Astrocyte (in vitro differentiated cells and primary cell): ENCODE measurements around the gene PUS10. TPM values are rescaled to one million over a fixed set of nuclear protein-coding genes. Genes with fewer than 3 reads are reported as not detected.
"Not testable (repeated sequence)": the region's sequence is repeated elsewhere in the genome, so short reads cannot be mapped to it uniquely, and the experiment has no call there.

ENCODE experiments used
- DNase-seq: peaks from one replicate; pipeline ENCODE4 v3.0.0-alpha.2; 2010; ENCODE audit warnings: low read depth
- FAIRE-seq: peaks from 2 replicates; lab custom pipeline; 2011; peaks lifted over from hg19 to GRCh38; lab: Jason Lieb, UNC
- H2AFZ ChIP-seq: 2 replicates; pipeline ENCODE4 v1.6.0; 2012; ENCODE audit warnings: low read depth, low read length, inconsistent platforms
- H3K27ac ChIP-seq: 2 replicates; pipeline ENCODE4 v1.5.1; 2011; ENCODE audit warnings: low read depth, low read length, inconsistent platforms
- H3K27me3 ChIP-seq: 2 replicates; pipeline ENCODE4 v1.6.0; 2011; ENCODE audit warnings: low read length, inconsistent platforms; ENCODE audit not compliant: insufficient read depth
- H3K36me3 ChIP-seq: 2 replicates; pipeline ENCODE4 v1.5.1; 2011; ENCODE audit warnings: low read length, inconsistent platforms; ENCODE audit not compliant: insufficient read depth
- H3K4me1 ChIP-seq: 2 replicates; pipeline ENCODE4 v1.5.1; 2011; ENCODE audit warnings: low read length, inconsistent platforms; ENCODE audit not compliant: insufficient read depth
- H3K4me2 ChIP-seq: 2 replicates; pipeline ENCODE4 v1.6.0; 2012; ENCODE audit warnings: low read length, inconsistent platforms
- H3K4me3 ChIP-seq: 2 replicates; pipeline ENCODE4 v1.5.1; 2011; ENCODE audit warnings: low read depth, mild to moderate bottlenecking, low read length, inconsistent platforms; ENCODE audit not compliant: insufficient read depth
- H3K79me2 ChIP-seq: 2 replicates; pipeline ENCODE4 v1.6.0; 2012; ENCODE audit warnings: mild to moderate bottlenecking, low read length, inconsistent platforms; ENCODE audit not compliant: insufficient read depth
- H3K9ac ChIP-seq: 2 replicates; pipeline ENCODE4 v1.6.0; 2012; ENCODE audit warnings: mild to moderate bottlenecking, low read length, inconsistent platforms
- H3K9me3 ChIP-seq: 2 replicates; pipeline ENCODE4 v1.5.1; 2012; ENCODE audit warnings: low read depth, mild to moderate bottlenecking, low read length, inconsistent platforms; ENCODE audit not compliant: insufficient read depth
- H4K20me1 ChIP-seq: 2 replicates; pipeline ENCODE4 v1.6.0; 2012; ENCODE audit warnings: low read length, inconsistent platforms; ENCODE audit not compliant: insufficient read depth
- H3K27ac Mint-ChIP-seq: one replicate; pipeline ENCODE4 v1.8.0; 2021; ENCODE audit warnings: mild to moderate bottlenecking, mixed read lengths; ENCODE audit not compliant: unreplicated experiment
- H3K27me3 Mint-ChIP-seq: one replicate; pipeline ENCODE4 v1.8.0; 2021; ENCODE audit warnings: low read depth, mixed read lengths; ENCODE audit not compliant: unreplicated experiment
- H3K36me3 Mint-ChIP-seq: one replicate; pipeline ENCODE4 v1.8.0; 2021; ENCODE audit warnings: low read depth, mixed read lengths; ENCODE audit not compliant: unreplicated experiment
- H3K4me1 Mint-ChIP-seq: one replicate; pipeline ENCODE4 v1.8.0; 2021; ENCODE audit warnings: low read depth, mixed read lengths; ENCODE audit not compliant: unreplicated experiment
- H3K4me3 Mint-ChIP-seq: one replicate; pipeline ENCODE4 v1.8.0; 2021; ENCODE audit warnings: mild to moderate bottlenecking, moderate library complexity, mixed read lengths; ENCODE audit not compliant: unreplicated experiment
- H3K9me3 Mint-ChIP-seq: one replicate; pipeline ENCODE4 v1.8.0; 2021; ENCODE audit warnings: mild to moderate bottlenecking, mixed read lengths; ENCODE audit not compliant: unreplicated experiment
- EZH2 ChIP-seq: IDR thresholded peaks from 2 replicates; pipeline ENCODE4 v1.6.1; 2012; ENCODE audit warnings: mild to moderate bottlenecking, low read length, inconsistent platforms; ENCODE audit not compliant: insufficient read depth
- total RNA-seq: library from RNA; stranded (reverse); gene quantifications from 2 replicates; pipeline ENCODE4 v1.2.1, GENCODE V29; 2021
- TF ChIP-seq, protein P1 (sequence below): IDR thresholded peaks from 2 replicates; pipeline ENCODE4 v1.5.1; 2011; ENCODE audit warnings: low read depth, mild to moderate bottlenecking, inconsistent platforms, low read length, moderate library complexity; ENCODE audit not compliant: insufficient read depth

PUS10 gene
- total RNA-seq, 1 donor from 2014 or later = 7.7 TPM

DNA sequence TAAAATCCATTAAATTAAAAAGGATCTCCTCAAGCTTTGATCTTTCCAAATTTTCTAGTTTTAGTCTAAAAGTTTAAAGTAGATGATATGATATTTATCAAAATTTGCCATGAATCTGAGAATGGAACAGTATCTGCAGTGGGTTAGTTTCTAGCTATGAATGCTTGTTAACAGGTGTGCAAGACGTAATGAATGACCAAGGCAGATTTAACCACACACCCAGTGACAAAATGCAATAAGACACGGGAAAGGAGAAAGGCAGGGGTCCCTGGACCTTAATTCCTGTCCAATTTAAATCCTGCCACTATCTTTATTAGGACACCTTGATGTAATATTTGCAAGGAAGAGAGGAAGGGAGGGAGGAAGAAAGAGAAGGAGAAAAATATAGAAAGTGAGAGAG is 31.0 kb downstream of the PUS10 start:
- no peaks in the 10 kb centered on the region for H3K27me3 Mint-ChIP-seq
- TF ChIP-seq, protein P1, sequence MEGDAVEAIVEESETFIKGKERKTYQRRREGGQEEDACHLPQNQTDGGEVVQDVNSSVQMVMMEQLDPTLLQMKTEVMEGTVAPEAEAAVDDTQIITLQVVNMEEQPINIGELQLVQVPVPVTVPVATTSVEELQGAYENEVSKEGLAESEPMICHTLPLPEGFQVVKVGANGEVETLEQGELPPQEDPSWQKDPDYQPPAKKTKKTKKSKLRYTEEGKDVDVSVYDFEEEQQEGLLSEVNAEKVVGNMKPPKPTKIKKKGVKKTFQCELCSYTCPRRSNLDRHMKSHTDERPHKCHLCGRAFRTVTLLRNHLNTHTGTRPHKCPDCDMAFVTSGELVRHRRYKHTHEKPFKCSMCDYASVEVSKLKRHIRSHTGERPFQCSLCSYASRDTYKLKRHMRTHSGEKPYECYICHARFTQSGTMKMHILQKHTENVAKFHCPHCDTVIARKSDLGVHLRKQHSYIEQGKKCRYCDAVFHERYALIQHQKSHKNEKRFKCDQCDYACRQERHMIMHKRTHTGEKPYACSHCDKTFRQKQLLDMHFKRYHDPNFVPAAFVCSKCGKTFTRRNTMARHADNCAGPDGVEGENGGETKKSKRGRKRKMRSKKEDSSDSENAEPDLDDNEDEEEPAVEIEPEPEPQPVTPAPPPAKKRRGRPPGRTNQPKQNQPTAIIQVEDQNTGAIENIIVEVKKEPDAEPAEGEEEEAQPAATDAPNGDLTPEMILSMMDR = no peak
- no peak for TF ChIP-seq EZH2

DNA sequence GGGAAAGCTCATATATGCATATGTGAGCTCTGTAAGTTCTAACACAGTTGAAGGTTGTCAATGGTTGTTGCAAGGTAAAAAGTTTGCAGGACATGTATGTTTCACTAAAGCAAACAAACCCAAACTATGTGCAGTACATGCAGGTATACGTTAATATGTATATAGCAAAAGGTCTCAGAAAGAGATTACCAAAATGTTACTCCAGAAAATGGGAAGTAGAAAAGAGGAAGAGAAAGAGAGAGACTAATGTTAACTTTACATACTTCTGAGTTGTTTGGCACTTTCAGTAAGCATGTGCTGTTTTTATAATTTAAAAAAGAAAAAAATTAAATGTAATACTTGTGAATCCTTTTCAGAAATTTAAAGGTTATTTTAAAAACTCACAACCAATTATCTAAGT is 33.3 kb downstream of the PUS10 start:
- Histone ChIP-seq H3K27ac (no peak overlapping the region), H3K9me3 (no peaks in the 10 kb centered on the region), H3K4me2 (no peak overlapping the region), H4K20me1 (no peaks in the 10 kb centered on the region), H3K4me1 (no peaks in the 10 kb centered on the region), H2AFZ (no peak overlapping the region), H3K79me2 (no peaks in the 10 kb centered on the region), H3K36me3 (no peaks in the 10 kb centered on the region), H3K27me3 (no peaks in the 10 kb centered on the region), H3K4me3 (no peak overlapping the region), H3K9ac (no peak overlapping the region)
- Mint-ChIP-seq H3K36me3 (peaks cover 2% of the 10 kb centered on the region), H3K4me3 (no peak overlapping the region), H3K27me3 (no peaks in the 10 kb centered on the region), H3K4me1 (no peaks in the 10 kb centered on the region), H3K27ac (no peak overlapping the region), H3K9me3 (no peaks in the 10 kb centered on the region)
- TF ChIP-seq, protein P1 = no peak
- TF ChIP-seq EZH2 = no peak
- FAIRE-seq (no peak), DNase-seq (no peak)

More for the DNA sequence above, 31.0 kb downstream of the PUS10 start:
- H3K9ac ChIP-seq = no peak overlapping the region
- no peaks in the 10 kb centered on the region for H4K20me1 ChIP-seq
- Mint-ChIP-seq H3K4me3 (no peak overlapping the region), H3K9me3 (peaks cover 11% of the 10 kb centered on the region), H3K4me1 (no peaks in the 10 kb centered on the region), H3K27ac (no peak overlapping the region), H3K36me3 (peaks cover 7% of the 10 kb centered on the region)
- DNase-seq (no peak), FAIRE-seq (no peak)
- H3K4me2 ChIP-seq = no peak overlapping the region
- no peak overlapping the region for H3K27ac ChIP-seq
- no peaks in the 10 kb centered on the region for H3K36me3 ChIP-seq
- H2AFZ ChIP-seq = no peak overlapping the region
- no peaks in the 10 kb centered on the region for H3K9me3 ChIP-seq
- no peaks in the 10 kb centered on the region for H3K4me1 ChIP-seq
- H3K79me2 ChIP-seq = no peaks in the 10 kb centered on the region
- H3K27me3 ChIP-seq = no peaks in the 10 kb centered on the region
- no peak overlapping the region for H3K4me3 ChIP-seq

DNA sequence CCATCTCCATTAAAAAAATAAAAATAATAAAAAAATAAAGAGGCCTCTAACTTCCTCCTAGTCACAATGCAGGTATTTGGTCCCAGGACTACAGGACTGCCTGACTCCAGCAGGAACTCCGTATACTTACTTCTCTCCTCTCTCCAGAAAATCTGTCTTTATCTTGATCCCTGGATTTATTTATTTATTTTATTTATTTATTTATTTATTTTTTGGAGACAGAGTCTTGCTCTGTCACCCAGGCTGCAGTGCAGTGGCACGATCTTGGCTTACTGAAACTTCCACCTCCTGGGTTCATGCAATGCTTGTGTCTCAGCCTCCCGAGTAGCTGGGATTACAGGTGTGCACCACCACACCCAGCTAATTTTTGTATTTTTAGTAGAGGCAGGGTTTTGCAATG is 36.0 kb downstream of the PUS10 start:
- not testable (repeated sequence) for FAIRE-seq, H3K4me3 Mint-ChIP-seq, H4K20me1 ChIP-seq, H3K27ac Mint-ChIP-seq, H3K4me1 ChIP-seq, H3K4me2 ChIP-seq, H3K9me3 ChIP-seq, H3K4me3 ChIP-seq, DNase-seq, H3K36me3 ChIP-seq, H3K27ac ChIP-seq, H3K79me2 ChIP-seq, H3K4me1 Mint-ChIP-seq, H3K27me3 ChIP-seq, H3K9ac ChIP-seq, H3K36me3 Mint-ChIP-seq, H2AFZ ChIP-seq, H3K9me3 Mint-ChIP-seq, H3K27me3 Mint-ChIP-seq
